OCI-LY1 (cell line): ENCODE results near the gene CHID1.
A peak's percentile ranks its signal among the peaks of the same experiment; 100 is the strongest.

Source experiments
- H2AFZ ChIP-seq: fragments of 200-600 bp; sonication (generic), shearing (Covaris generic); 2 replicates; pipeline ENCODE4 v1.6.0; 2014; ENCODE audit warnings: antibody characterized with exemption, mild to moderate bottlenecking, low read length
- H3F3A ChIP-seq: fragments of 200-600 bp; sonication (generic), shearing (Covaris generic); 2 replicates; pipeline ENCODE4 v1.6.0; 2014; ENCODE audit warnings: mild to moderate bottlenecking, antibody characterized with exemption, low read length, moderate library complexity; ENCODE audit not compliant: insufficient read depth
- H3K27ac ChIP-seq: fragments of 200-600 bp; sonication (generic); 2 replicates; pipeline ENCODE4 v1.5.1; 2014; ENCODE audit warnings: low read length, mixed run types, mild to moderate bottlenecking, low read depth; ENCODE audit not compliant: poor library complexity, severe bottlenecking
- H3K27me3 ChIP-seq: fragments of 200-600 bp; sonication (generic); 2 replicates; pipeline ENCODE4 v1.6.0; 2014; ENCODE audit warnings: antibody characterized with exemption, mild to moderate bottlenecking, low read length, moderate library complexity; ENCODE audit not compliant: insufficient read depth
- H3K36me3 ChIP-seq: fragments of 200-600 bp; sonication (generic); 2 replicates; pipeline ENCODE4 v1.6.1; 2014; ENCODE audit warnings: mild to moderate bottlenecking, antibody characterized with exemption, low read length, moderate library complexity, mixed read lengths; ENCODE audit not compliant: insufficient read depth
- H3K4me1 ChIP-seq: fragments of 200-600 bp; sonication (generic); 2 replicates; pipeline ENCODE4 v1.5.1; 2014; ENCODE audit warnings: mild to moderate bottlenecking, low read length, moderate library complexity; ENCODE audit not compliant: insufficient read depth, severe bottlenecking
- H3K4me2 ChIP-seq: fragments of 200-600 bp; sonication (generic), shearing (Covaris generic); 2 replicates; pipeline ENCODE4 v1.6.1; 2014; ENCODE audit warnings: low read length
- H3K4me3 ChIP-seq: fragments of 200-600 bp; sonication (generic); 2 replicates; pipeline ENCODE4 v1.5.1; 2014; ENCODE audit warnings: low read length, low read depth, mild to moderate bottlenecking, mixed read lengths; ENCODE audit not compliant: poor library complexity, severe bottlenecking
- H3K79me2 ChIP-seq: fragments of 200-600 bp; shearing (Covaris generic); 2 replicates; pipeline ENCODE4 v1.6.1; 2016; ENCODE audit warnings: mixed run types, low read length, mixed read lengths; ENCODE audit not compliant: insufficient read depth
- H3K9ac ChIP-seq: fragments of 200-600 bp; sonication (generic), shearing (Covaris generic); 2 replicates; pipeline ENCODE4 v1.6.1; 2014; ENCODE audit warnings: mild to moderate bottlenecking, low read length, mixed read lengths
- H3K9me2 ChIP-seq: fragments of 200-600 bp; sonication (generic), shearing (Covaris generic); 2 replicates; pipeline ENCODE4 v1.6.1; 2014; ENCODE audit warnings: low read depth, mild to moderate bottlenecking, low read length, mixed read lengths
- H3K9me3 ChIP-seq: fragments of 200-600 bp; shearing (Covaris generic); 2 replicates; pipeline ENCODE4 v1.6.1; 2014; ENCODE audit warnings: low read length, mixed read lengths
- H4K20me1 ChIP-seq: fragments of 200-600 bp; sonication (generic), shearing (Covaris generic); 2 replicates; pipeline ENCODE4 v1.6.0; 2016; ENCODE audit warnings: mild to moderate bottlenecking, low read length; ENCODE audit not compliant: insufficient read depth
- CTCF ChIP-seq: fragments of 200-600 bp; sonication (generic), shearing (Covaris generic); IDR thresholded peaks from 2 replicates; pipeline ENCODE4 v1.5.1; 2017; ENCODE audit warnings: mild to moderate bottlenecking, antibody characterized with exemption, low read length, moderate library complexity, mixed read lengths
- EZH2 ChIP-seq: fragments of 200-600 bp; sonication (generic), shearing (Covaris generic); IDR thresholded peaks from 2 replicates; pipeline ENCODE4 v1.8.0; 2017; ENCODE audit warnings: borderline replicate concordance, mixed run types, mild to moderate bottlenecking, antibody characterized with exemption, low read length, moderate library complexity, mixed read lengths

Gene CHID1

GRCh38 chr11:927871-928270, 17.3 kb upstream of the CHID1 start:
- H4K20me1 ChIP-seq: no peaks in the 10 kb centered on the region
- peak overlapping the region; percentile 83 for H3K4me3 ChIP-seq
- H3K4me2 ChIP-seq: peak overlapping the region; percentile 94
- peak overlapping the region; percentile 23; the same call in 1 of the 2 replicates for H3K9ac ChIP-seq
- no peaks in the 10 kb centered on the region for H3K9me2 ChIP-seq
- H3K27me3 ChIP-seq: no peaks in the 10 kb centered on the region
- peaks cover 29% of the 10 kb centered on the region for H3K4me1 ChIP-seq
- no peaks in the 10 kb centered on the region for H3F3A ChIP-seq
- peak overlapping the region; percentile 60 for H3K27ac ChIP-seq
- H3K36me3 ChIP-seq: peaks cover 21% of the 10 kb centered on the region; the same call in 1 of the 2 replicates
- no peaks in the 10 kb centered on the region for H3K9me3 ChIP-seq
- TF ChIP-seq EZH2 (no peak), CTCF (no peak)
- H3K79me2 ChIP-seq: peaks cover 34% of the 10 kb centered on the region
- H2AFZ ChIP-seq: no peak overlapping the region

GRCh38 chr11:926341-926916, 15.8 kb upstream of the CHID1 start:
- Histone ChIP-seq H3K9me3 (no peaks in the 10 kb centered on the region), H3K36me3 (peaks cover 21% of the 10 kb centered on the region; the same call in 1 of the 2 replicates), H3K27ac (peak overlapping the region; percentile 50), H3K4me3 (peak overlapping the region; percentile 83), H3K27me3 (no peaks in the 10 kb centered on the region), H3F3A (no peaks in the 10 kb centered on the region), H3K79me2 (peaks cover 23% of the 10 kb centered on the region), H3K9me2 (no peaks in the 10 kb centered on the region), H2AFZ (no peak overlapping the region), H4K20me1 (no peaks in the 10 kb centered on the region), H3K9ac (peak overlapping the region; percentile 96), H3K4me2 (peak overlapping the region; percentile 94), H3K4me1 (peaks cover 24% of the 10 kb centered on the region)
- TF ChIP-seq EZH2 (no peak), CTCF (no peak)

- H3K4me2 ChIP-seq: peak within 1 kb of the TSS; percentile 94
- H3K4me1 ChIP-seq: peaks cover 22% of the 10 kb centered on the region
- peak within 1 kb of the TSS; percentile 96 for H3K9ac ChIP-seq
- peak within 1 kb of the TSS; percentile 50 for H3K27ac ChIP-seq
- H4K20me1 ChIP-seq: no peaks in the 10 kb centered on the region
- peaks cover 17% of the 10 kb centered on the region for H3K79me2 ChIP-seq
- H3K36me3 ChIP-seq: peaks cover 21% of the 10 kb centered on the region; the same call in 1 of the 2 replicates
- H3K9me3 ChIP-seq: no peaks in the 10 kb centered on the region
- no peak within 1 kb of the TSS for H2AFZ ChIP-seq
- H3K9me2 ChIP-seq: no peaks in the 10 kb centered on the region
- peak within 1 kb of the TSS; percentile 83 for H3K4me3 ChIP-seq
- H3K27me3 ChIP-seq: no peaks in the 10 kb centered on the region
- no peak for TF ChIP-seq EZH2
- peak; percentile 50 for TF ChIP-seq CTCF
- H3F3A ChIP-seq: no peaks in the 10 kb centered on the region
Measured at GRCh38 chr11:925496-926301, 15.1 kb upstream of the CHID1 start, which contains the start of gene AP2A2. Gene AP2A2 (plus strand): TSS chr11:925870. CDS start chr11:926022, 152 bp downstream.
